ENCODE data around the gene FCN1.

The FCN1 gene

DNA sequence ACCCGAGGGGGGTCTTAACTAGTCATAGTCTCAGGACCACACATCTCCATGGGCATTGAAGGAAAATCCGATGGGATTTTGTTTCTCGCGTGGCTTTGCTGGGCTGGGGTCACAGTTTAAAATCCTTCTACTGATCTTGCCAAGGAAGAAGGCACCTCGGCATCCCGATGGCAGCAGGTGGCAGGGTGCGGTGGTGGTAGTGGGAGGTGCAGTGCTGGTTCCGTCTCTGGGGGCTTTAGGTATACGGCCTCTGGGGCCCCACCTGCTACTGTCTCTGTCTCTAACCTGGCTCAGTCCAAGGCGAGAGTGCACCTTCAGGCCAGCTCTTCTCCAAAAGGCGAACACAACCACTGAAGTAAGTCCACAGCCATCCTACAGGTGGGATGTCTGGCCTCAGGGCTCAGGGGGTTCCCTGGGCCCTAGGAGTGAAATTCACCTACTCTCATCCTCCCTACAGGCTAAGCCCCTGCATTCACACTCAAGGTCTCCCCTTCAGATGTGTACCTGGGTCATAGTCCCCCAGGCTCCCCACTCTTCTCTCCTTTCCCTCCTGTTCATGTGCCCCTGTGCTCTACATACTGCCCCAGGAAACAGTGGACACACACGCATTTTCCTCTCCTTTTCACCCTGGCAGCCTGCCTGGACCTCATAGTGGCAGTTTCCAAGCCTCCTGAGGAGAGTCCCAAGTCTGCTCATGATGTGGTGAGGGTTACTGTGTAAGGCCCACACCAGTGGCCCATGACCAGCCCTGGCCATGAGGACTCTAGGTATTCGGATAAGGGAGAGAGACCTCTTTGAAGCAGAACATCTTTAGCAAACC, 37.8 kb downstream of the FCN1 start:
- no peak for DNase-seq (ENCODE audit: low spot score)
- TF ChIP-seq, protein P1, sequence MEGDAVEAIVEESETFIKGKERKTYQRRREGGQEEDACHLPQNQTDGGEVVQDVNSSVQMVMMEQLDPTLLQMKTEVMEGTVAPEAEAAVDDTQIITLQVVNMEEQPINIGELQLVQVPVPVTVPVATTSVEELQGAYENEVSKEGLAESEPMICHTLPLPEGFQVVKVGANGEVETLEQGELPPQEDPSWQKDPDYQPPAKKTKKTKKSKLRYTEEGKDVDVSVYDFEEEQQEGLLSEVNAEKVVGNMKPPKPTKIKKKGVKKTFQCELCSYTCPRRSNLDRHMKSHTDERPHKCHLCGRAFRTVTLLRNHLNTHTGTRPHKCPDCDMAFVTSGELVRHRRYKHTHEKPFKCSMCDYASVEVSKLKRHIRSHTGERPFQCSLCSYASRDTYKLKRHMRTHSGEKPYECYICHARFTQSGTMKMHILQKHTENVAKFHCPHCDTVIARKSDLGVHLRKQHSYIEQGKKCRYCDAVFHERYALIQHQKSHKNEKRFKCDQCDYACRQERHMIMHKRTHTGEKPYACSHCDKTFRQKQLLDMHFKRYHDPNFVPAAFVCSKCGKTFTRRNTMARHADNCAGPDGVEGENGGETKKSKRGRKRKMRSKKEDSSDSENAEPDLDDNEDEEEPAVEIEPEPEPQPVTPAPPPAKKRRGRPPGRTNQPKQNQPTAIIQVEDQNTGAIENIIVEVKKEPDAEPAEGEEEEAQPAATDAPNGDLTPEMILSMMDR (IDR thresholded peaks at IDR 0.05; ENCODE audit: extremely low read depth, missing control alignments), result no peak

DNA sequence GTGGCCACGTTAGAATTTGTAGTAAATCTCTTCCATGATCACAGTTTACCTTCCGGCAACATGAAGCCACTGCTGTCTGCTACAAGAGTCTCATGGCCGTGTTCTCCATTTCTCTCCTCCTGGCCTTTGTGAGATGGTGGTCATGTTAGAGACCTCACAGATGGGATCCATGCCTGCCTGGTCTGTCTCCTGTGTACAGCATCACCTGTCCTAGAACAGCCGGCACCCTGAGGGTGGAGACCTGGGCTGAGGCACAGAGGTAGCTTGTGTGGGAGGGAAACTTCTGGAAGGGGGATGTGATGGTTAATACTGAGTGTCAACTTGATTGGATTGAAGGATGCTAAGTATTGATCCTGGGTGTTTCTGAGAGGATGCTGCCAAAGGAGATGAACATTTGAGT, 40.2 kb downstream of the FCN1 start:
- TF ChIP-seq, protein P1 (IDR thresholded peaks at IDR 0.05; ENCODE audit: extremely low read depth, missing control alignments), result no peak
- DNase-seq (ENCODE audit: low spot score), result no peak

DNA sequence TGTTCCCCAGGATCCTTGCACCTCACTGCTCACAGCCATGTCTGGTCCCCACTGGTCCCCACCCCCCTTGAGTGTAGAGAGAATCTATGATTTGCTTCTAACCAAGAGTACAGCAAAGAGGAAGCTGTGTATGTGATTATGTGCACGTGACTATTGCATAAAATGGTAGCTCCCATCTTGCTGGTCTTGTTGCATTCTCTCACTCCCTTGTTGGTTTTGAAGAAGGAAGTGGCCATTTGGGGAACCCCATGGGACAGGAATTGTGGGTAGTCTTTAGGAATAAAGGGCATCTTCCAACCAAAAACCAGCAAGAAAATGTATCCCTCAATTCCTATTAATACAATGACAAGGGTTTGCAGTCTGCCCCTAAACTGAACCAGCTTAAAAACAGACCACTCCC, 42.3 kb downstream of the FCN1 start:
- TF ChIP-seq, protein P1 (IDR thresholded peaks at IDR 0.05; ENCODE audit: extremely low read depth, missing control alignments), result no peak
- DNase-seq (ENCODE audit: low spot score), result no peak

DNA sequence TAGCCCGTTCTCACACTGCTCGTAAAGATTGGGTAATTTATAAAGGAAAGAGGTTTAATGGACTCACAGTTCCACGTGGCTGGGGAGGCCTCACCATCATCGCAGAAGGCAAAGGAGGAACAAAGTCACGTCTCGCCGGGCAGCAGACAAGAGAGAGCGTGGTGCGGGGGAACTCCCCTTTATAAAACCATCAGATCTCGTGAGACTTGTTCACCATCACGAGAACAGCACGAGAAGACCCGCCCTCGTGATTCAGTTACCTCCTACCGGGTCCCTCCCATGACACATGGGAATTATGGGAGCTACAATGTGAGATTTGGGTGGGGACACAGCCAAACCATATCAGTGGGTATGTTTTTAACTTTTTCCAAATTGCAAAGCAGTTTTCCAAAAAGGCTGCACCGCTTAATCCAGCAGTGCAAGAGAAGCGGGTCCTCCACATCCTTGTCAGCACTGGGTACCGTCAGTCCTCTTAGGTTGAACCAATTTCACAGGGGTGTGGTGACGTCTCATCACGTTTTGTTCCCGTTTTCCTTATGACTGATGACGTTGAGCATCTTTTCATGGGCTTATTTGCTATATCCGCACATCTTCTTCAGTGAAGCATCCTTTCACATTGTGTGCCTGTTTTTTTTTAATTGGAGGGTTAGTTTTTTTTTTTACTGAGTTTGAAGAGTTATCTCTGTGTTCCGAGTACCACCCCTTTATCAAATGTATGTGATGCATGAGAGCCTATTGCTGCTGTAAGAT, 45.1 kb downstream of the FCN1 start:
- TF ChIP-seq, protein P1 (IDR thresholded peaks at IDR 0.05; ENCODE audit: extremely low read depth, missing control alignments), result no peak
- no peak for DNase-seq (ENCODE audit: low spot score)

DNA sequence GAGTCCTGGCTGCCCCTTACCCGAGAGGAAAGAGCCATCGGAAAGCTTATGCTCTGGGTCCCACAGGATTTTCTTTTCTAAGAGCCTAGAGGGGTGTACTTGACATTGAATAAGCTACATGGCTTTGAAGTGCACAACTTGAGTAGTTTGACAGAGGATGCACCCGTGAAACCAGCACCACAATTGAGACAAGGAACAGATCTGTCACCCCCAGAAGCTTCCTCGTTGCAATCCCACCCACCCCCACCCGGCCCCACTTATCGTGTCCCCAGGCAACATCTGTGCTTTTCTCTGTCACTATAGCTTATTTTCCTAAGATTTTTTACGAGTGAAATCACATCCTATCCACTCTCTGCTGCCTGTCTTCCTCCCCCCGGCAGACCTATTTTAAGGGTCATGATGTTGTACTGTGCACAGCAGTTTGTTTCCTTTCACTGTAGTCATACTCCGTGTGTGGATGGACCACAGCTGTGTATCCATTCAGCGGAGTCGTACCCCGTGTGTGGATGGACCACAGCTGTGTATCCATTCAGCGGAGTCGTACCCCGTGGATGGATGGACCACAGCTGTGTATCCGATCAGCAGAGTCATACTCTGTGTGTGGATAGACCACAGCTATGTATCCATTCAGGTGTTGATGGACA, 45.9 kb downstream of the FCN1 start:
- DNase-seq (ENCODE audit: low spot score), result no peak
- TF ChIP-seq, protein P1 (IDR thresholded peaks at IDR 0.05; ENCODE audit: extremely low read depth, missing control alignments), result no peak

DNA sequence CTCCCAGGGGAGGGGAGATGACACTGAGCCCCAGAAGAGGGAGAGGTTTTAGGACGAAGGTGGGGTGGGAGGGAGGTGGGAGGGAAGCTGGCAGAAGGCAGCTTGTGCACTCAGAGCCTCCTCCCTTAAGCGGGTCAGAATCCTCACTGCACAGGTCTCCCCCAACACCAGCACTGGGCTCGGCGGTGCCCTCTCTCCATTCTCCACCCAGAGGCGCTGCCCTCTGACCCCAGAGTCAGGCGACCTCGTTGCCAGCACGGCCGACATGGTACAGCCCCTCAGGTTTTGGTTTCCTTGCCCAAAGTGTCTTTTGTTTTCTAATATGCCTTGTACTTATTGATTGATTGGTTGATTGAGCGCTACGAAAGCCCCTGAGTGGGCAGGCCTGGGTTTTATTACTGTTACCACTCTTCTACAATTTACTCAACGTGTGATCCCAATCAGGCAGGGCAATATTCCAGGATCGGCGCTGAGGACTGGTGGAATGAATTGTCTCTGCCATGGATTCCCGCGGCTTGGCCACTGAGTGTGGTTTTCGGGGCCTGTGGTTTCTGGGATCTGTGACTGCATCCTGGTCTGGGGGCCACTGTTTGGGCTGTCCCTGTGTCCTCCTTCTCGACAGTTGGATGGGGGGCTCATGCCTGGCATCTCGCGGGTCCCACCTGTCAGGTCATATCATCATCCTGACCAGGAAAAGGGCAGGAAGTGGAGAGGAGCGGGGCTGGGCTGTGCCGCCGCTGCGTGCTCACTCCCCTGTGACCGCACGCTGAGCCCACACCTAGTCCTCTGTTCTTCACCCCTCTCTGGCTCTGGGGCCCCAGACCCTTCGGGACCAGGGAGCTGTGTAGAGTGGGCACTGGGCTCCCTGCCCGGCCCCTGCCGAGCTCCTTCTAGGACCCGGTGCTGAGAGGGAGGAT, 46.7 kb downstream of the FCN1 start:
- DNase-seq (ENCODE audit: low spot score), result no peak
- TF ChIP-seq, protein P1 (IDR thresholded peaks at IDR 0.05; ENCODE audit: extremely low read depth, missing control alignments), result no peak
